ENCODE results near the gene TEN1.

Gene TEN1

DNA sequence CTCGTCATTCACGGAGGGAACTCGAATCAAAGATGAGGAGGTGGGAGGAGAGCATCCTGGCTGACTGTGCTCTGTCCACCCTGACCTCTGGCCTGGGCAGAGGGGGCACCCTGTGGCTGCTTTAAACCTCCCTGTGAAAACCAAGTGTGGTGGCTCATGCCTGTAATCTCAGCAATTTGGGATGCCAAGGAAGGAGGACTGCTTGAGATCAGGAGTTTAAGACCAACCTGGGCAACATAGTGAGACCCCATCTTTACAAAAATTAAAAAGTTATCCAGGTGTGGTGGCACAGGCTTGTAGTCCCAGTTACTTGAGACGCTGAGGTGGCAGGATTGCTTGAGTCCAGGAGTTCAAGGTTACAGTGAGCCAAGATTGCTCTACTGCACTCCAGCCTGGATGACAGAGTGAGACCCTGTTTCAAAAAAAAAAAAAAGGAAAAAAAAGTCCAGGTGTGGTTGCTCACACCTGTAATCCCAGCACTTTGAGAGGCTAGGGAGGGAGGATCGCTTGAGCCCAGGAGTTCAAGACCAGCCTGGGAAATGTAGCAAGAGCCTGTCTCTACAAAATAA is 15.8 kb downstream of the TEN1 start:
- H3K9me3 Mint-ChIP-seq, result no peaks in the 10 kb centered on the region
- H3K27me3 Mint-ChIP-seq (ENCODE audit: low read depth), result no peaks in the 10 kb centered on the region
- H3K4me1 Mint-ChIP-seq, result peaks cover 10% of the 10 kb centered on the region
- H3K27ac Mint-ChIP-seq, result no peak overlapping the region
- H3K4me3 Mint-ChIP-seq, result no peak overlapping the region
- TF ChIP-seq, protein P1, sequence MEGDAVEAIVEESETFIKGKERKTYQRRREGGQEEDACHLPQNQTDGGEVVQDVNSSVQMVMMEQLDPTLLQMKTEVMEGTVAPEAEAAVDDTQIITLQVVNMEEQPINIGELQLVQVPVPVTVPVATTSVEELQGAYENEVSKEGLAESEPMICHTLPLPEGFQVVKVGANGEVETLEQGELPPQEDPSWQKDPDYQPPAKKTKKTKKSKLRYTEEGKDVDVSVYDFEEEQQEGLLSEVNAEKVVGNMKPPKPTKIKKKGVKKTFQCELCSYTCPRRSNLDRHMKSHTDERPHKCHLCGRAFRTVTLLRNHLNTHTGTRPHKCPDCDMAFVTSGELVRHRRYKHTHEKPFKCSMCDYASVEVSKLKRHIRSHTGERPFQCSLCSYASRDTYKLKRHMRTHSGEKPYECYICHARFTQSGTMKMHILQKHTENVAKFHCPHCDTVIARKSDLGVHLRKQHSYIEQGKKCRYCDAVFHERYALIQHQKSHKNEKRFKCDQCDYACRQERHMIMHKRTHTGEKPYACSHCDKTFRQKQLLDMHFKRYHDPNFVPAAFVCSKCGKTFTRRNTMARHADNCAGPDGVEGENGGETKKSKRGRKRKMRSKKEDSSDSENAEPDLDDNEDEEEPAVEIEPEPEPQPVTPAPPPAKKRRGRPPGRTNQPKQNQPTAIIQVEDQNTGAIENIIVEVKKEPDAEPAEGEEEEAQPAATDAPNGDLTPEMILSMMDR (IDR thresholded peaks at IDR 0.05; ENCODE audit: unreplicated experiment in 3 of 3), result no peak
- H3K36me3 Mint-ChIP-seq (ENCODE audit: low read depth), result peaks cover 20% of the 10 kb centered on the region

- no peaks in the 10 kb centered on the region for H3K9me3 Mint-ChIP-seq
- H3K36me3 Mint-ChIP-seq (ENCODE audit: low read depth), result peaks cover 20% of the 10 kb centered on the region
- H3K4me1 Mint-ChIP-seq, result peaks cover 10% of the 10 kb centered on the region
- H3K4me3 Mint-ChIP-seq, result no peak overlapping the region
- no peaks in the 10 kb centered on the region for H3K27me3 Mint-ChIP-seq (ENCODE audit: low read depth)
- no peak overlapping the region for H3K27ac Mint-ChIP-seq
- TF ChIP-seq, protein P1 (IDR thresholded peaks at IDR 0.05; ENCODE audit: unreplicated experiment in 3 of 3), result no peak
Measured at GRCh38 chr17:75995385-75995925, 16.4 kb downstream of the TEN1 start.

GRCh38 chr17:75996665-75997590 is 17.9 kb downstream of the TEN1 start:
- Mint-ChIP-seq H3K27ac (peak overlapping the region; percentile 74 to 87 (median 82)), H3K9me3 (no peaks in the 10 kb centered on the region), H3K27me3 (ENCODE audit: low read depth) (no peaks in the 10 kb centered on the region), H3K4me3 (no peak overlapping the region), H3K36me3 (ENCODE audit: low read depth) (peaks cover 16% of the 10 kb centered on the region), H3K4me1 (peaks cover 10% of the 10 kb centered on the region)
- TF ChIP-seq, protein P1 (IDR thresholded peaks at IDR 0.05; ENCODE audit: unreplicated experiment in 3 of 3), result no peak

DNA sequence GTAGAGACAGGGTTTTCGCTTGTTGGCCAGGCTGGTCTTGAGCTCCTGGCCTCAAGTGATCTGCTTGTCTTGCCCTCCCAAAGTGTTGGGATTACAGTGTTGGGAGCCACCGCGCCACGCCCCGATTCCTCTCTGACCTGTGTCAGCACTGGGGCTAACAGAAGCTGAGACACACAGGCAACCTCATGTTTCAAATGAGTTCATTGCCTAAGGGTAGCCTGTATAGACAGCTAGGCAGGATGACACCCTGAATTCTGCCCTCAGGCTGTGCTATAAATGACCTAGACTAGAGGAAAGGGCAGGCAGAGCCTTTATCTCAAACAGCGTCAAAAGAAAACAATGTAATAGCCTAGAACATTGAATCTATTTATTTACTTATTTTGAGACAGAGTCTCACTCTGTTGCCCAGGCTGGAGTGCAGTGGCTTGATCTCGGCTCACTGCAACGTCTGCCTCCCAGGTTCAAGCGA is 19.3 kb downstream of the TEN1 start:
- Mint-ChIP-seq H3K36me3 (ENCODE audit: low read depth) (peaks cover 12% of the 10 kb centered on the region), H3K27ac (no peak overlapping the region), H3K27me3 (ENCODE audit: low read depth) (no peaks in the 10 kb centered on the region), H3K4me1 (peaks cover 10% of the 10 kb centered on the region), H3K9me3 (no peaks in the 10 kb centered on the region), H3K4me3 (no peak overlapping the region)
- TF ChIP-seq, protein P1 (IDR thresholded peaks at IDR 0.05; ENCODE audit: unreplicated experiment in 3 of 3), result no peak

DNA sequence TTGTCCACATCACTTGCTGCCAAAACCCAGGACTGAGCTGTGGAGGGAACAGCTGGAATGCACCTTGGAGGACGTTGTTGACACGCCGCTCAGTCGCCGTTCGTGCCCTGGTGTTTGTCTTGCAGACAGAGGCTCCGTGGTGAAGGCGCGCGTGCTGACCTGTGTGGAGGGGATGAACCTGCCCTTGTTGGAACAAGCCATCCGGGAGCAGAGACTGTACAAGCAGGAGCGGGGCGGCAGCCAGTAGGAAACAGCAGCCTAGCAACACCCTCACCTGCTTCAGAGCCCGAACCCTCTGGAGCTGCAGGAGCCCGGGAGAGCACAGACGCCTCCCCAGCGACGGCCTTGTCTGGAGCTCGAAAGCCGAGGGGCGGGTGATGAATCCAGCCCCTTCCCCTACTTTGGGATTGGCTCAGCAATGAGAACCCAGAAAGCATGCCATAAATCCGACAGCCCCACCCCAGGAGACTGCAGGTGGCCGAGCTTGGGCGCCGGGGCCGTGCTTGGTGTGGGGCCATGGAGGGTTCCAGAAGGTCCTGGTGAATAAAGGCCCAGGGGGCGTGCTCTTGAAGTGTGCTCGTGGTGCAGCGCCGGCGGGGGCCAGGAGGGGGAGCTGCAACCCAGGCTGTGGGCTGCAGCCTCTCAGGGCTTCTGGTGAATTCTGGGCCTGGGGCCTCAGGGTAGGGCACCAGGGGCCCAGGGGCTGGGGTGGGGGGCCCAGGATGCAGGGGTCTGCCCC is 21.1 kb downstream of the TEN1 start:
- no peaks in the 10 kb centered on the region for H3K9me3 Mint-ChIP-seq
- no peak overlapping the region for H3K4me3 Mint-ChIP-seq
- H3K36me3 Mint-ChIP-seq (ENCODE audit: low read depth), result peaks cover 11% of the 10 kb centered on the region
- H3K27me3 Mint-ChIP-seq (ENCODE audit: low read depth), result no peaks in the 10 kb centered on the region
- TF ChIP-seq, protein P1 (IDR thresholded peaks at IDR 0.05; ENCODE audit: unreplicated experiment in 3 of 3), result peak; percentile 61 to 68 (median 66)
- no peak overlapping the region for H3K27ac Mint-ChIP-seq
- peaks cover 13% of the 10 kb centered on the region for H3K4me1 Mint-ChIP-seq

Data from nephron (organoid).